ENCODE measurements around the gene PTAFR. TPM values are rescaled to one million over a fixed set of nuclear protein-coding genes. Genes with fewer than 3 reads are reported as not detected.
A peak's percentile ranks its signal among the peaks of the same experiment; 100 is the strongest.

The PTAFR gene
- total RNA-seq, 1 experiment from 2014 or later, result 1.9 TPM

GRCh38 chr1:28160782-28161266, 15.7 kb downstream of the PTAFR start:
- H3K79me1 ChIP-seq (ENCODE audit: insufficient read depth, low read depth, low read length, poor library complexity, severe bottlenecking), result no peaks in the 10 kb centered on the region

More at GRCh38 chr1:28160782-28161266, 15.7 kb downstream of the PTAFR start:
- no peak overlapping the region for H2BK12ac ChIP-seq (ENCODE audit: insufficient read length, low read depth, low read length)
- no peak overlapping the region for H2BK120ac ChIP-seq (ENCODE audit: low read depth, low read length, poor library complexity, severe bottlenecking)
- no peak overlapping the region for H4K91ac ChIP-seq (ENCODE audit: insufficient read length, low read depth, low read length)
- peak overlapping the region; percentile 64 for H4K8ac ChIP-seq (replicated peaks; ENCODE audit: insufficient read length, low read depth, low read length)
- H2BK20ac ChIP-seq (ENCODE audit: low read depth, low read length, poor library complexity, severe bottlenecking), result no peak overlapping the region
- no peaks in the 10 kb centered on the region for H4K20me1 ChIP-seq (ENCODE audit: control insufficient read depth, insufficient read depth, insufficient read length)
- H3K18ac ChIP-seq (ENCODE audit: insufficient read length, low read depth, low read length), result no peak overlapping the region
- WGBS (ENCODE audit: extremely low coverage, insufficient read length, low lambda C conversion rate), result no CpG with 5 or more reads among the region's 5 CpGs
- H3K14ac ChIP-seq (ENCODE audit: insufficient read depth, low read length), result no peak overlapping the region
- no peak overlapping the region for H3T11ph ChIP-seq (ENCODE audit: low read length)
- H3K9me3 ChIP-seq (ENCODE audit: control insufficient read depth, low read depth, low read length), result no peaks in the 10 kb centered on the region
- H2AK5ac ChIP-seq (ENCODE audit: insufficient read length, low read length), result no peak overlapping the region
- H3K9ac ChIP-seq (ENCODE audit: extremely low read depth, insufficient read length, low read length), result no peak overlapping the region
- no peaks in the 10 kb centered on the region; the same call in 1 of the 2 replicates for H3K4me1 ChIP-seq (ENCODE audit: insufficient read depth, low read length)
- no peak for DNase-seq
- H3K4me2 ChIP-seq (ENCODE audit: insufficient read depth, insufficient read length, low read length), result no peak overlapping the region
- H3K4ac ChIP-seq (ENCODE audit: low read depth, low read length), result no peak overlapping the region
- H3K23ac ChIP-seq (ENCODE audit: insufficient read length, low read depth, low read length), result no peak overlapping the region
- H3K27ac Mint-ChIP-seq, result peak overlapping the region in 2 of 3 experiments; percentile 36 to 50; a peak in 3 of 7 replicates
- H3K4me1 Mint-ChIP-seq, result peaks cover 7 to 11% of the 10 kb centered on the region in 2 experiments
- H3K27me3 ChIP-seq (ENCODE audit: insufficient read depth, low read length), result no peaks in the 10 kb centered on the region
- H3K56ac ChIP-seq (ENCODE audit: insufficient read length, low read depth, low read length), result no peak overlapping the region
- no peak overlapping the region for H2BK15ac ChIP-seq (ENCODE audit: low read depth, low read length)
- no peaks in the 10 kb centered on the region for H3K27me3 Mint-ChIP-seq (ENCODE audit: low read depth)
- peaks cover 0 to 3% of the 10 kb centered on the region in 2 experiments; a peak in 1 of 5 replicates for H3K9me3 Mint-ChIP-seq
- H3K36me3 Mint-ChIP-seq (ENCODE audit: insufficient read depth in 1 of 3, low read depth in 3 of 3), result no peaks in the 10 kb centered on the region
- no peak overlapping the region for H2BK5ac ChIP-seq (ENCODE audit: insufficient read length, low read length)
- no peak overlapping the region for H4K5ac ChIP-seq (ENCODE audit: insufficient read length, low read depth, low read length)
- no peaks in the 10 kb centered on the region for H3K79me2 ChIP-seq (ENCODE audit: insufficient read depth, low read length)
- no peak overlapping the region for H2AFZ ChIP-seq (ENCODE audit: low read length)
- no peaks in the 10 kb centered on the region for H3K23me2 ChIP-seq (ENCODE audit: insufficient read length, low read depth, low read length, poor library complexity, severe bottlenecking)
- no peak overlapping the region for H3K27ac ChIP-seq (ENCODE audit: insufficient read length, low read depth, low read length)
- no peak for TF ChIP-seq CTCF (conservative IDR thresholded peaks at IDR 0.05)
- H3K4me3 Mint-ChIP-seq, result no peak overlapping the region
